ENCODE data around the gene THOC6.

Gene THOC6

DNA sequence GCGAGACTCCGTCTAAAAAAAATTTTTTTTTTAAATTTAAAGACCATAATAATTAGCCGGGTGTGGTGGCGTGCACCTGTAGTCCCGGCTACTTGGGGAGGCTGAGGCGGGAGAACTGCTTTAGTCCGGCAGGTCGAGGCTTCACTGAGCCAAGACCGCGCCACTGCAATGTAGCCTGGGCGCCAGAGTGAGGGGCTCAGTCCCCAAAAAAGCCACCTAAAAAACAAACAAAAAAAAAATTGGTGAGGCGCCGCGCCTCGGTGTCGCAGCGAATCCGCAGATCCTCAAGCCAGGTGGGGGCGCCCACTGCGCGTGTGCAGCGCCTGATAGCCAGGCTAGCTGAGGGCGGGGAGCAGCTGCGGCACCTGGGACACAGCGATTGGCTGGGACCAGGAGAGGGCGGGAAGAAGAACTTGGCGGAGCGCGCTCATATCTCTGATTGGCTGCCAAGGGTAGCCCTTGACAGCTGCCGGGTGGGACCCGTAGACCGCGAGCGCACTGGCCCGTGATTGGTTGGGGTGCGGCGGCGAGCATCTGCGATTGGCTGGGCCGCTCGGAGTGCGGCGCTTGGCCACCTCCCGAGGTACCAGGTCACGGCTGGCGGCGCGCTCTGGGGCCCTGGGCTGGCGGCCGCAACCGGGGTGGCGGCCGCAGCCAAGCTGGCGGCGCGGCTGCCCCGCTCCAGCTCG is 20.1 kb upstream of the THOC6 start (continued):
- TF ChIP-seq, protein P1, sequence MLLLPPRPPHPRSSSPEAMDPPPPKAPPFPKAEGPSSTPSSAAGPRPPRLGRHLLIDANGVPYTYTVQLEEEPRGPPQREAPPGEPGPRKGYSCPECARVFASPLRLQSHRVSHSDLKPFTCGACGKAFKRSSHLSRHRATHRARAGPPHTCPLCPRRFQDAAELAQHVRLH (tag by site-specific recombination; IDR thresholded peaks at IDR 0.05) = peak; percentile 97
- no peak for TF ChIP-seq ZNF626 (tag by site-specific recombination; IDR thresholded peaks at IDR 0.05)
- no peak for TF ChIP-seq ZBTB21 (tag by site-specific recombination; IDR thresholded peaks at IDR 0.05)
- no peak for TF ChIP-seq ZNF202 (tag by site-specific recombination; IDR thresholded peaks at IDR 0.05; ENCODE audit: borderline replicate concordance)
- no peak; the same call in 1 of the 2 replicates for TF ChIP-seq KLF10 (tag by site-specific recombination; IDR thresholded peaks at IDR 0.05)
- TF ChIP-seq ZNF555 (tag by site-specific recombination; conservative IDR thresholded peaks at IDR 0.05) = no peak
- no peak for TF ChIP-seq ZNF223 (tag by site-specific recombination; IDR thresholded peaks at IDR 0.05)
- no peak for TF ChIP-seq KLF9 (tag by site-specific recombination; IDR thresholded peaks at IDR 0.05; ENCODE audit: low read depth)
- TF ChIP-seq ZNF510 (tag by site-specific recombination; IDR thresholded peaks at IDR 0.05; ENCODE audit: insufficient replicate concordance) = no peak
- TF ChIP-seq, protein P2, sequence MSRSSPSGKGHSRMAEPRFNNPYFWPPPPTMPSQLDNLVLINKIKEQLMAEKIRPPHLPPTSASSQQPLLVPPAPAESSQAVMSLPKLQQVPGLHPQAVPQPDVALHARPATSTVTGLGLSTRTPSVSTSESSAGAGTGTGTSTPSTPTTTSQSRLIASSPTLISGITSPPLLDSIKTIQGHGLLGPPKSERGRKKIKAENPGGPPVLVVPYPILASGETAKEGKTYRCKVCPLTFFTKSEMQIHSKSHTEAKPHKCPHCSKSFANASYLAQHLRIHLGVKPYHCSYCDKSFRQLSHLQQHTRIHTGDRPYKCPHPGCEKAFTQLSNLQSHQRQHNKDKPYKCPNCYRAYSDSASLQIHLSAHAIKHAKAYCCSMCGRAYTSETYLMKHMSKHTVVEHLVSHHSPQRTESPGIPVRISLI (tag by site-specific recombination; IDR thresholded peaks at IDR 0.05) = peak; percentile 78
- TF ChIP-seq, protein P3, sequence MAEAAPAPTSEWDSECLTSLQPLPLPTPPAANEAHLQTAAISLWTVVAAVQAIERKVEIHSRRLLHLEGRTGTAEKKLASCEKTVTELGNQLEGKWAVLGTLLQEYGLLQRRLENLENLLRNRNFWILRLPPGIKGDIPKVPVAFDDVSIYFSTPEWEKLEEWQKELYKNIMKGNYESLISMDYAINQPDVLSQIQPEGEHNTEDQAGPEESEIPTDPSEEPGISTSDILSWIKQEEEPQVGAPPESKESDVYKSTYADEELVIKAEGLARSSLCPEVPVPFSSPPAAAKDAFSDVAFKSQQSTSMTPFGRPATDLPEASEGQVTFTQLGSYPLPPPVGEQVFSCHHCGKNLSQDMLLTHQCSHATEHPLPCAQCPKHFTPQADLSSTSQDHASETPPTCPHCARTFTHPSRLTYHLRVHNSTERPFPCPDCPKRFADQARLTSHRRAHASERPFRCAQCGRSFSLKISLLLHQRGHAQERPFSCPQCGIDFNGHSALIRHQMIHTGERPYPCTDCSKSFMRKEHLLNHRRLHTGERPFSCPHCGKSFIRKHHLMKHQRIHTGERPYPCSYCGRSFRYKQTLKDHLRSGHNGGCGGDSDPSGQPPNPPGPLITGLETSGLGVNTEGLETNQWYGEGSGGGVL (tag by site-specific recombination; IDR thresholded peaks at IDR 0.05) = no peak
- peak; percentile 100 for TF ChIP-seq SP2 (tag by site-specific recombination; IDR thresholded peaks at IDR 0.05)
- TF ChIP-seq, protein P4, sequence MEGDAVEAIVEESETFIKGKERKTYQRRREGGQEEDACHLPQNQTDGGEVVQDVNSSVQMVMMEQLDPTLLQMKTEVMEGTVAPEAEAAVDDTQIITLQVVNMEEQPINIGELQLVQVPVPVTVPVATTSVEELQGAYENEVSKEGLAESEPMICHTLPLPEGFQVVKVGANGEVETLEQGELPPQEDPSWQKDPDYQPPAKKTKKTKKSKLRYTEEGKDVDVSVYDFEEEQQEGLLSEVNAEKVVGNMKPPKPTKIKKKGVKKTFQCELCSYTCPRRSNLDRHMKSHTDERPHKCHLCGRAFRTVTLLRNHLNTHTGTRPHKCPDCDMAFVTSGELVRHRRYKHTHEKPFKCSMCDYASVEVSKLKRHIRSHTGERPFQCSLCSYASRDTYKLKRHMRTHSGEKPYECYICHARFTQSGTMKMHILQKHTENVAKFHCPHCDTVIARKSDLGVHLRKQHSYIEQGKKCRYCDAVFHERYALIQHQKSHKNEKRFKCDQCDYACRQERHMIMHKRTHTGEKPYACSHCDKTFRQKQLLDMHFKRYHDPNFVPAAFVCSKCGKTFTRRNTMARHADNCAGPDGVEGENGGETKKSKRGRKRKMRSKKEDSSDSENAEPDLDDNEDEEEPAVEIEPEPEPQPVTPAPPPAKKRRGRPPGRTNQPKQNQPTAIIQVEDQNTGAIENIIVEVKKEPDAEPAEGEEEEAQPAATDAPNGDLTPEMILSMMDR (tag by site-specific recombination; IDR thresholded peaks at IDR 0.05) = peak; percentile 96
- no peak for TF ChIP-seq ZNF585B (tag by site-specific recombination; IDR thresholded peaks at IDR 0.05)
- no peak for TF ChIP-seq BCL11B (tag by site-specific recombination; IDR thresholded peaks at IDR 0.05; ENCODE audit: low read depth)
- TF ChIP-seq ZNF335 (tag by site-specific recombination; conservative IDR thresholded peaks at IDR 0.05) = peak; percentile 50
- no peak for TF ChIP-seq ZNF423 (tag by site-specific recombination; IDR thresholded peaks at IDR 0.05)
- TF ChIP-seq, protein P5, sequence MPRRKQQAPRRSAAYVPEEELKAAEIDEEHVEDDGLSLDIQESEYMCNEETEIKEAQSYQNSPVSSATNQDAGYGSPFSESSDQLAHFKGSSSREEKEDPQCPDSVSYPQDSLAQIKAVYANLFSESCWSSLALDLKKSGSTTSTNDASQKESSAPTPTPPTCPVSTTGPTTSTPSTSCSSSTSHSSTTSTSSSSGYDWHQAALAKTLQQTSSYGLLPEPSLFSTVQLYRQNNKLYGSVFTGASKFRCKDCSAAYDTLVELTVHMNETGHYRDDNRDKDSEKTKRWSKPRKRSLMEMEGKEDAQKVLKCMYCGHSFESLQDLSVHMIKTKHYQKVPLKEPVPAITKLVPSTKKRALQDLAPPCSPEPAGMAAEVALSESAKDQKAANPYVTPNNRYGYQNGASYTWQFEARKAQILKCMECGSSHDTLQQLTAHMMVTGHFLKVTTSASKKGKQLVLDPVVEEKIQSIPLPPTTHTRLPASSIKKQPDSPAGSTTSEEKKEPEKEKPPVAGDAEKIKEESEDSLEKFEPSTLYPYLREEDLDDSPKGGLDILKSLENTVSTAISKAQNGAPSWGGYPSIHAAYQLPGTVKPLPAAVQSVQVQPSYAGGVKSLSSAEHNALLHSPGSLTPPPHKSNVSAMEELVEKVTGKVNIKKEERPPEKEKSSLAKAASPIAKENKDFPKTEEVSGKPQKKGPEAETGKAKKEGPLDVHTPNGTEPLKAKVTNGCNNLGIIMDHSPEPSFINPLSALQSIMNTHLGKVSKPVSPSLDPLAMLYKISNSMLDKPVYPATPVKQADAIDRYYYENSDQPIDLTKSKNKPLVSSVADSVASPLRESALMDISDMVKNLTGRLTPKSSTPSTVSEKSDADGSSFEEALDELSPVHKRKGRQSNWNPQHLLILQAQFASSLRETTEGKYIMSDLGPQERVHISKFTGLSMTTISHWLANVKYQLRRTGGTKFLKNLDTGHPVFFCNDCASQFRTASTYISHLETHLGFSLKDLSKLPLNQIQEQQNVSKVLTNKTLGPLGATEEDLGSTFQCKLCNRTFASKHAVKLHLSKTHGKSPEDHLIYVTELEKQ (tag by site-specific recombination; IDR thresholded peaks at IDR 0.05; ENCODE audit: borderline replicate concordance) = no peak
- peak; percentile 61 for TF ChIP-seq ZBTB8A (tag by site-specific recombination; IDR thresholded peaks at IDR 0.05)
- 0 out of 2 replicates have a peak, but pooled peaks have one; percentile 37 for TF ChIP-seq SP7 (tag by site-specific recombination; IDR thresholded peaks at IDR 0.05)
- TF ChIP-seq SCRT2 (tag by site-specific recombination; IDR thresholded peaks at IDR 0.05) = no peak
- TF ChIP-seq, protein P6, sequence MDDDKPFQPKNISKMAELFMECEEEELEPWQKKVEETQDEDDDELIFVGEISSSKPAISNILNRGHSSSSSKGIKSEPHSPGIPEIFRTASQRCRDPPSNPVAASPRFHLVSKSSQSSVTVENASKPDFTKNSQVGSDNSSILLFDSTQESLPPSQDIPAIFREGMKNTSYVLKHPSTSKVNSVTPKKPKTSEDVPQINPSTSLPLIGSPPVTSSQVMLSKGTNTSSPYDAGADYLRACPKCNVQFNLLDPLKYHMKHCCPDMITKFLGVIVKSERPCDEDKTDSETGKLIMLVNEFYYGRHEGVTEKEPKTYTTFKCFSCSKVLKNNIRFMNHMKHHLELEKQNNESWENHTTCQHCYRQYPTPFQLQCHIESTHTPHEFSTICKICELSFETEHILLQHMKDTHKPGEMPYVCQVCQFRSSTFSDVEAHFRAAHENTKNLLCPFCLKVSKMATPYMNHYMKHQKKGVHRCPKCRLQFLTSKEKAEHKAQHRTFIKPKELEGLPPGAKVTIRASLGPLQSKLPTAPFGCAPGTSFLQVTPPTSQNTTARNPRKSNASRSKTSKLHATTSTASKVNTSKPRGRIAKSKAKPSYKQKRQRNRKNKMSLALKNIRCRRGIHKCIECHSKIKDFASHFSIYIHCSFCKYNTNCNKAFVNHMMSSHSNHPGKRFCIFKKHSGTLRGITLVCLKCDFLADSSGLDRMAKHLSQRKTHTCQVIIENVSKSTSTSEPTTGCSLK (tag by site-specific recombination; IDR thresholded peaks at IDR 0.05) = no peak
- peak; percentile 64; the same call in 1 of the 2 replicates for TF ChIP-seq GLIS2 (tag by site-specific recombination; IDR thresholded peaks at IDR 0.05)
- TF ChIP-seq SP3 (tag by site-specific recombination; IDR thresholded peaks at IDR 0.05) = peak; percentile 77
- TF ChIP-seq ZXDB (tag by site-specific recombination; IDR thresholded peaks at IDR 0.05) = peak; percentile 100
- TF ChIP-seq ZNF391 (tag by site-specific recombination; IDR thresholded peaks at IDR 0.05; ENCODE audit: borderline replicate concordance, low read depth) = no peak
- TF ChIP-seq, protein P7, sequence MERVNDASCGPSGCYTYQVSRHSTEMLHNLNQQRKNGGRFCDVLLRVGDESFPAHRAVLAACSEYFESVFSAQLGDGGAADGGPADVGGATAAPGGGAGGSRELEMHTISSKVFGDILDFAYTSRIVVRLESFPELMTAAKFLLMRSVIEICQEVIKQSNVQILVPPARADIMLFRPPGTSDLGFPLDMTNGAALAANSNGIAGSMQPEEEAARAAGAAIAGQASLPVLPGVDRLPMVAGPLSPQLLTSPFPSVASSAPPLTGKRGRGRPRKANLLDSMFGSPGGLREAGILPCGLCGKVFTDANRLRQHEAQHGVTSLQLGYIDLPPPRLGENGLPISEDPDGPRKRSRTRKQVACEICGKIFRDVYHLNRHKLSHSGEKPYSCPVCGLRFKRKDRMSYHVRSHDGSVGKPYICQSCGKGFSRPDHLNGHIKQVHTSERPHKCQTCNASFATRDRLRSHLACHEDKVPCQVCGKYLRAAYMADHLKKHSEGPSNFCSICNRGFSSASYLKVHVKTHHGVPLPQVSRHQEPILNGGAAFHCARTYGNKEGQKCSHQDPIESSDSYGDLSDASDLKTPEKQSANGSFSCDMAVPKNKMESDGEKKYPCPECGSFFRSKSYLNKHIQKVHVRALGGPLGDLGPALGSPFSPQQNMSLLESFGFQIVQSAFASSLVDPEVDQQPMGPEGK (tag by site-specific recombination; IDR thresholded peaks at IDR 0.05) = peak; percentile 50; the same call in 1 of the 2 replicates

All from HEK293 (cell line).